Measurements from ENCODE around the gene MYO5A.
"Not testable (repeated sequence)": the region's sequence is repeated elsewhere in the genome, so short reads cannot be mapped to it uniquely, and the experiment has no call there.

MYO5A gene

GRCh38 chr15:52417521-52417920, 111.2 kb downstream of the MYO5A start:
- H3K36me3 ChIP-seq (ENCODE audit: control insufficient read depth, insufficient read depth, low read length): no peaks in the 10 kb centered on the region
- no peak overlapping the region for H3K4me2 ChIP-seq (ENCODE audit: low read length)
- H3K9ac ChIP-seq: no peak overlapping the region
- peaks cover 6% of the 10 kb centered on the region for H3K4me1 ChIP-seq
- H3K27ac ChIP-seq: no peak overlapping the region
- H3K27me3 ChIP-seq (ENCODE audit: control insufficient read depth, insufficient read depth, low read length): no peaks in the 10 kb centered on the region
- H3K4me3 ChIP-seq (ENCODE audit: low read depth, low read length): no peak overlapping the region
- peaks cover 2% of the 10 kb centered on the region for H3K79me2 ChIP-seq
- H2AFZ ChIP-seq: no peak overlapping the region
- no peak for TF ChIP-seq CTCF (IDR thresholded peaks at IDR 0.05)
- no peaks in the 10 kb centered on the region for H3K9me3 ChIP-seq (ENCODE audit: control insufficient read depth, low read length)

GRCh38 chr15:52416566-52416965, 112.1 kb downstream of the MYO5A start:
- H3K36me3 ChIP-seq (ENCODE audit: control insufficient read depth, insufficient read depth, low read length); H3K27ac ChIP-seq; H3K9ac ChIP-seq; H3K9me3 ChIP-seq (ENCODE audit: control insufficient read depth, low read length); H3K27me3 ChIP-seq (ENCODE audit: control insufficient read depth, insufficient read depth, low read length); H3K4me1 ChIP-seq; H3K4me2 ChIP-seq (ENCODE audit: low read length); H2AFZ ChIP-seq; H3K4me3 ChIP-seq (ENCODE audit: low read depth, low read length); H3K79me2 ChIP-seq: not testable (repeated sequence)

- no peak for TF ChIP-seq CTCF (IDR thresholded peaks at IDR 0.05)
- no peak overlapping the region for H2AFZ ChIP-seq
- no peaks in the 10 kb centered on the region for H3K79me2 ChIP-seq
- H3K27me3 ChIP-seq (ENCODE audit: control insufficient read depth, insufficient read depth, low read length): no peaks in the 10 kb centered on the region
- H3K27ac ChIP-seq: no peak overlapping the region
- H3K4me3 ChIP-seq (ENCODE audit: low read depth, low read length): no peak overlapping the region
- no peak overlapping the region for H3K9ac ChIP-seq
- H3K9me3 ChIP-seq (ENCODE audit: control insufficient read depth, low read length): no peaks in the 10 kb centered on the region
- H3K4me2 ChIP-seq (ENCODE audit: low read length): no peak overlapping the region
- H3K4me1 ChIP-seq: peaks cover 6% of the 10 kb centered on the region
- H3K36me3 ChIP-seq (ENCODE audit: control insufficient read depth, insufficient read depth, low read length): no peaks in the 10 kb centered on the region
Measured at GRCh38 chr15:52415628-52416027, 113.1 kb downstream of the MYO5A start.

GRCh38 chr15:52414936-52415335, 113.7 kb downstream of the MYO5A start:
- Histone ChIP-seq H3K9ac (no peak overlapping the region), H3K4me3 (ENCODE audit: low read depth, low read length) (no peak overlapping the region), H3K79me2 (no peaks in the 10 kb centered on the region), H2AFZ (no peak overlapping the region), H3K27ac (no peak overlapping the region), H3K4me1 (peaks cover 6% of the 10 kb centered on the region), H3K4me2 (ENCODE audit: low read length) (no peak overlapping the region), H3K27me3 (ENCODE audit: control insufficient read depth, insufficient read depth, low read length) (no peaks in the 10 kb centered on the region), H3K36me3 (ENCODE audit: control insufficient read depth, insufficient read depth, low read length) (no peaks in the 10 kb centered on the region), H3K9me3 (ENCODE audit: control insufficient read depth, low read length) (no peaks in the 10 kb centered on the region)
- TF ChIP-seq CTCF (IDR thresholded peaks at IDR 0.05): no peak

GRCh38 chr15:52408823-52409222, 119.9 kb downstream of the MYO5A start:
- no peak overlapping the region for H3K9ac ChIP-seq
- H3K36me3 ChIP-seq (ENCODE audit: control insufficient read depth, insufficient read depth, low read length): no peaks in the 10 kb centered on the region
- H3K79me2 ChIP-seq: no peaks in the 10 kb centered on the region
- H3K4me2 ChIP-seq (ENCODE audit: low read length): no peak overlapping the region
- H3K4me3 ChIP-seq (ENCODE audit: low read depth, low read length): no peak overlapping the region
- no peak for TF ChIP-seq CTCF (IDR thresholded peaks at IDR 0.05)
- no peaks in the 10 kb centered on the region for H3K27me3 ChIP-seq (ENCODE audit: control insufficient read depth, insufficient read depth, low read length)
- H3K9me3 ChIP-seq (ENCODE audit: control insufficient read depth, low read length): no peaks in the 10 kb centered on the region
- H3K4me1 ChIP-seq: peaks cover 3% of the 10 kb centered on the region
- no peak overlapping the region for H2AFZ ChIP-seq
- H3K27ac ChIP-seq: no peak overlapping the region

All from parathyroid adenoma (tissue), 2 donors.